Activated CD8-positive, alpha-beta memory T cell treated with anti-CD3 and anti-CD28 coated beads, Interleukin-2, amount 50 U/mL, for 1 hour (primary cell): Measurements from ENCODE around the gene TRIM15.
"Not testable (repeated sequence)": the region's sequence is repeated elsewhere in the genome, so short reads cannot be mapped to it uniquely, and the experiment has no call there.

Experiments used
- DNase-seq: peaks from one replicate; pipeline ENCODE4 v3.0.0-alpha.2; 2020; ENCODE audit errors: extremely low read depth

TRIM15 gene

DNA sequence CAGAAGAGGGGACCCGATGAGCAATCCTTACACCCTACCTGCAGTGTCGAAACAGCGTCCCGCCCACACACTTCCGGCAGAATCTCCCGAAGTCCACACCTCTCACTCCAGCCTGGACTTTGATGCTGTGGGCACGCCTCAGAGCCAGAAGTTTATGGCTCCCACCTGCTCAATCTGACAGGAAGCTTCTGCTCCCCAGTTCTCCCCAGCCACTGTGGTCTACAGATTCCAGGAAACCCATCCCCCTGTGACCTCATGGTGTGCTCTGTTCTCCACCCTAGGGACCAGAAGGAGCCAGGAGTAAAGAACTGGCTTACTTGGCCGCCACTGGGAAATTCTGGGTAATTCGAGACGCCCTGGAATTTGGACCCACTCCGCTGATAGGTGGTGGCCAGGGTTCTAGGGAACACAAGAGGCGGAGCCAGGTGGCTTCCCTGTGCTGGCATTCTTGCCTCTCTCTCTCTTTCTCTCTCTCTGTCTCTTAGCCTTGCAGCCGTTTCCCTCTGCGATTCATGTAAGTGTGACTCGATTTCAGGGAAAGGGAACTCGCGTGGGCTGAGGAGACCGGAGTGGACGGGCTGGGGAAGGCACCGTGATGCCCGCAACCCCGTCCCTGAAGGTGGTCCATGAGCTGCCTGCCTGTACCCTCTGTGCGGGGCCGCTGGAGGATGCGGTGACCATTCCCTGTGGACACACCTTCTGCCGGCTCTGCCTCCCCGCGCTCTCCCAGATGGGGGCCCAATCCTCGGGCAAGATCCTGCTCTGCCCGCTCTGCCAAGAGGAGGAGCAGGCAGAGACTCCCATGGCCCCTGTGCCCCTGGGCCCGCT lies at the start of gene TRIM15:
TSS of gene TRIM15 (plus strand) at position 457 of the 828 bp plus-strand sequence. CDS start at position 596, 139 bp downstream.
- no peak for DNase-seq

DNA sequence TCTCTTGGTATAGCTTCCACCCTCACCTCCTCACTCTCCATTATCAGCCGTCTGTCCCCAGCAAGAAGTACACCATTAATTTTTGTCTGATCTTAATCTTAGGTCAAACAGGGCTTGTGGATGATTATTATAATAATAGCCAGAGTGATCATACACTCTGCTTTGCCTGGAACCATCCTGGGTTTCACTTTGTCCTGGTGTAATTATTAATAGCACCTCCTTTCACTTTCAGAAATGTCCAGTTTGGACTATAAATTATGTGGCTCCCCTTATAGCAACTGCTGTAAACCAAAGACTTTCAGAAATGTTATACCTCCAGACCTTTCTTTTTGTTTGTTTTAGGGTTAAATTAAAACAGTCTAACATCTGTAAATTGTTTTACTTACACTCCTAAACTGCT lies 49.5 kb upstream of the TRIM15 start:
- DNase-seq: no peak

DNA sequence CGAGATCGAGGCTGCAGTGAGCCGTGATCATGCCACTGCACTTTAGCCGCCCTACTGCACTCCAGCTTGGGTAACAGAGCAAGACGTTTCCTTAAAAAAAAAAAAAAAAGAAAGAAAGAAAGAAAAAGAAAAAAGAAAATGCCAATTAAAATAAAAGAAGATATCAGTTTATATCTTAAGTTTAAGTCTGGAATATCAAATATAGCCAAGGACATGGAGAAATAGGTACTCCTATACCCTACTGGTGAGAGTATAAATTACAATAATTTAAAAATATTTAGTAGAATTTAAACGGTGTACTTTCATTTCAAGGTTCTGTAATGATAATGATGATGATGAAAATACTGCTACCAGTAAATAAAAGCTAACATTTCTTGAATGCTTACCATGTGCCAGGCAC lies 46.6 kb upstream of the TRIM15 start:
- DNase-seq: no peak

DNA sequence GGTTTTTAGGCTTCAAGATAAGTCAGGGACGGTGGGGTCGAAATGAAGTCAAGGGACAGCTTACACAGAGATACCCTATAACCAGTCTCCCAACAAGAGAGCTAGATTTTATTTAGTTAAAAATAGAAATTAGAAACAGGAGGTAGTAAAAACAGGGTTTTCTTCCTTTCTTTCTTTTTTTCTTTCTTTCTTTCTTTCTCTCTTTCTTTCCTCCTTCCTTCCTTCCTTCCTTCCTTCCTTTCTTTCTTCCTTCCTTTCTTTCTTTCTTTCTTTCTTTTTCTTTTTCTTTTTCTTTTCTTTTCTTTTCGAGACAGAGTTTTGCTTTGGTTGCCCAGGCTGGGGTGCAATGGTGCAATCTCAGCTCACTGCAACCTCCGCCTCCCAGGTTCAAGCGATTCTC lies 44.7 kb upstream of the TRIM15 start:
- not testable (repeated sequence) for DNase-seq

DNA sequence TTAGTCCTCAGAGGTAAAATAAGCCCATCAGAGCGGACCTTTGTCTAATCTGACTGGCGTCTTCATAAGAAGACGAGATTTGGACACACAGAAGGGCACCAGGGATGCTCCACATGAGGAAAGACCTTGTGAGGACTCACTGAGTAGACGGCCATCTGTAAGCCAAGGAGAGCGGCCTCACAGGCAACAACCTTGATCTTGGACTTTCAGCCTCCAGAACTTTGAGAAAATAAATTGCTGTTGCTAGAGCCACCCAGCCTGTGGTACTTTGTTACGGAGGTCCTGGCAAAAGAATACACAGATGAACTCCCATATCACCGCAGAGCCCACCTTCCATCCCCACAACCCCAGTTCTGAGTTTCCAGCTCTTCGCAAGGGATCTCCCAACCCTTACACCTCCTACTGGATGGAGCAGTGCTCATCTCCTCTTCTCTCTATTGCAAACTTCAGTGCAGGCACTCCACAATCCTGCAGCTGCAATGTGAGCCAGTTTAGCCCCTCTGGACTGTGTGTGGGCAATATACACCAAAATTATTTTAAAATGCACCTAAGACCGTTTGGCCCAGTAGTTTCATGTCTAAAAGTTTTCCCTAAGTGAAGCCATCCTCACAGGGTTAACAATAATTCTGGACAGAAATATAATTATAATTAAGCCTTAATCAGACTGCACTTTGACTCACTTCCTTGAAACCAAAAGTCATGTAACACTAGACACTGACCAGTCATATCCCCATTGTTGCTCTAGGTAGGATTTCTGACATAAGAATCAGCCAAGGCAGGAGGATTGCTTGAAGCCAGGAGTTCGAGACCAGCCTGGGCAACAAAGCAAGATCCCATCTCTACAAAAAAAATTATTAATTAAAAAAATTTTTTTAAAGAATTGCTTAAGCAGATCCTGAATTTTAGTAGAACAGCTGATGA lies 41.6 kb upstream of the TRIM15 start:
- no peak for DNase-seq

DNA sequence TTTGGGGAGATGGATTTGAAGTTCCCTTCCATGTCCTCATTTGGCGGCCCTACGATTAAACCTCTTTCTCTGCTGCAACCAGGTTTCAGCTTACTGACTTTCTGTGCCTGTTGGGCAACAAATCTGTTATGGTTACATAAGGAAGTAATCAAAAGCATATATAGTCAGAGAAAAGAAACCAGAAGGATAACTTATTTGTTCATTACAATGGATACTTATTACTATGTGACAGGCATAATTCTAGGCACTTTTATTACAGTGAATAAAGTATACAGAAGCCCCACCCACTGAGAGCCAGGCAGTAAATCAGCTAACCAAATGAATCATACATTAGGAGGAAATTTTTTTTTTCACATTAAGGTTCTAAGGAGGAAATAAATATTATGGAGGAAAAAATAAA lies 40.8 kb upstream of the TRIM15 start:
- DNase-seq: no peak

DNA sequence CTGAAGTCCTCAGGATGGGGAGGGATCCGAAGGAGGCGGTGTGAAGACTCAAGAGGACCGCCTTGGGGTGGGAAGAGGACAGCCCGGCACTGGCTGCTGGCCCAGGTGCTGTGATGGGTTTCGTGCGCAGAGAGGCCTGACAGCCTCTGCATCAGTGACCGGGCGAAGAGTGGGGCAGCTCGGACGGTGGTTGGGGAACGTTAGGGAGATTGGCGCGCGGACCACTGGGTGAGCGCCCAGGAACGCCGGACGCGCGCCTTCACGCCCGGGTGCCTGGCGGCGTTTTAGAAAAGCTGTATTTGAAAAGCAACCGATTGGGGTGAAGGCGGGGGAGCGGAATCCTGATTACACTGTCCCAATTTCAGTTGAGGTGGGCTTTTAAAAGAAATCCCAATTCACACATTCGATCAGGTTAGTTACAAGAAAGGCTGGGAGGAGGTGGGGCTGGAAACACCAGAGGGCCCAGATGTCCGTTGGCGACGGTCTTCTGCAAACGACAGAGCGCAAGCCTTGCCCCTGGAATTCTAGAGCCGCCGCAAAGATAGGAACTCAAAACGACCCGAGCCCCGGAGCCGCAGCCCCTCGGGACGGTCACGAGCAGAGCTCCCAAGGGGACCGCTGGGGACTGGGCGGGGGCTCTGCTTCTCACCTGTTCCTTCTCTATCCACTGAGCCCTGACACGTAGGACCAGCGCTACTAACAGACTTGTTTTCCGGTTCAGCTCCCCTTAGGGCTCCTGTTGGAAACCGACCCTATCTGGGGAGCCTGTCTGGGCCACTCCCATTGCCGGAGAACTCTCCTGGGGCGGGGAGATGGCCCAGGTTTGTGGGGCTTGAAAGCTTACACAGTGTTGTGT lies 35.9 kb upstream of the TRIM15 start:
- no peak for DNase-seq

DNA sequence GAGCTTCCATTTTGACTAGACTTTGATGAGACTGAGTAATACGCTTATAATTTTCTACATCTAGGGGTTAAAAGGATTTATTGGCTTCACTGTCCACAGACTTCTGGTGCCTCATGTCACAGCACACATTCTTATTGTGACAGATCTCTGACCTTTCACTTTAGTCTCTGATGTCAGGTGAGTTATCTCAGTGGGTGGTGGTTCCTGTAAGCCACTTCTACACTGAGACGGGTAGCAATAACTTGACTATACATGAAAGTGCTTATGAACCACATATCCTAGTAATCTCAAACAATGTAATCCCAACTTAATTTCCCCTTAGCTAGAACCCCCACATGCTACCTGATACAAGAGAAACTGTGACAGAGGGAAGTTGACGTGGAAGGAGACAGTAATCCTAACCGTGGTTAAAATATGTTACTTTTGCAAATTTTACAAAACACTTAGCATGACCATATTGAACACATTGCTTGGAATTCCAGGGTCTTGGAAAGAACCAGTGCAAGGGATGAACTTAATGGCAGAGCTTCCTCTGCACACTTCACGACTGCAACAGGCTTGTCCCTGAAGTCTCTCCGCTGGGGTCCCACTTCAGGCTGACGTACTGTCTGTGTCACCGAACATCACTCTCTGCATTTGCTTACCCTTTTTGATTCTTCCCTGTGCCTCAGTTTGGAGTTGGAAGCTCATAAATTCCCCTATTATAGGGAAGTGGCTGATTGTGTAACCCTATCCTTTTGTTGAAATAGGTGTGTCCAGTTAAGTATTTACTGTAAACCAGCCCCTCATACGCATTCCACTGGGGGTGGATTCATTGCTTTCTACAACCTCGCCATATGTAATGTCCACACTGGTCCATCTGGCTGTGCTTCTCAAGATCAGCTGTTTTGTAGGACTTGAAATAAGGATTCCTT lies 33.8 kb upstream of the TRIM15 start:
- no peak for DNase-seq

DNA sequence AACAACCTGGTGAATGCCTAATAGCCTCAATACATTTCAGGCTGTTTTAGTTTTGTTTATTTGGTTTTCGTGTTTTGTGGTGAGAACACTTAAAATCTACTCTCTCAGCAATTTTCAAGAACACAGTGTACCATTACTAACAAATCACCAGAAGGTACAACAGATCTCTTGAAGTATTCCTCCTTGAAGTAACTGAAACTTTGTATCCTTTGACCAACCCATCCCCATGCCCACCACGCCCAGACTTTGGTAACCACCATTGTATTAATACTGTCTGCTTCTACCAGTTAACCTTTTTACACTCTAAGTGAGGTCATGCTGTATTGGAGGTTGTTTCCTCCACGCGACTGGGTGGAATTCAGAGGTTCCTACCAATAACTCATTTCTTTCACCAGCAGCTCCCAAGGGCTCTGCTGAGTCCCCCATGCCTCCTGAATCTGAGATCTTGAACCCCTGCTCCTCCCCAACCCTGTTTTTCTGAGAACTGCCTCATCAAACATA lies 33.1 kb upstream of the TRIM15 start:
- no peak for DNase-seq

DNA sequence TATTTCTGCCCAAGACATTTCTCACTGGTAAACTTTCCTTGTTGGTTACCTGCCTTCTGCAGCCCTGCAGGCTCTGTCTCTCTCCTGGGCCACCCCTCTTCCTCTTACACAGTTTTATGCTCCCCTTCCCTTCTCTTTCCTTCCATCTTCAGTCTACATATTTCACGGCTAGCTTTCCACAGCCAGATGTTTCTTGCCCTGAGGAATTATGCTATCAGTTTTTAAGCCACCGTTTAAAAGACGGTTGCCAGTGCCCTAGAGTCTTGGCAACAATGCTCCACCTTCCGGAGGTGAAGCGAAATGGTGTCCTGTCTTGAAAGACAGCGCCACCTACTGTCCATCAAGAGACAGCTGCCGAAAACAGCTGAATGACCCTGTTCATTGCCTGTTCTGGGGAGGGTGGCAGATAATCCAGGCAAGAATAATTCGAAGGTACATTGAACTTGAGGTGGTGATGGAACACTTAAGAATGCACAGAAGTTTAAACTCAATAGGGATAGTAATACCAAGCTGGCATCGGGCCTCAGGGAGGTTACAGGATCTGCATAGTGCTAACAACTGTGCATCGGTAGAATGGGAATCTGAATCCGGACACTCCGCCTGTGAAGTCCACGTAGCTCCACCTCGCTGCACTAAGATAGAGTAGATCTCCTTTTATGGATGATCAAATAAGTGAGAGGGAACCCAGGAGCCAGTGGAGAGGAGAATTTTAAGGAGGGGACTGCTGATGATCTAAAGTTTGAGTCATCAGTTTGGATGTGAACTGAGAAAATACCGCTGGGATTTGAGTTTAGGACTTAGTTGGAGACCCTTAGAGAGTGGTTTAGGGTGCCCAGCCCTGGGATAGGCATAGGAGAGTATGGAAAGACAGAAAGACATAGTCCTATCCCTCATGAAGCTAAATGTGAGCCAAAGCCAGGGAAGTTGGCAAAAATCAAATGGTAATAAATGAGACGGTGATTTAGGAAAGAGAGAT lies 32.2 kb upstream of the TRIM15 start:
- DNase-seq: peak; percentile 44

DNA sequence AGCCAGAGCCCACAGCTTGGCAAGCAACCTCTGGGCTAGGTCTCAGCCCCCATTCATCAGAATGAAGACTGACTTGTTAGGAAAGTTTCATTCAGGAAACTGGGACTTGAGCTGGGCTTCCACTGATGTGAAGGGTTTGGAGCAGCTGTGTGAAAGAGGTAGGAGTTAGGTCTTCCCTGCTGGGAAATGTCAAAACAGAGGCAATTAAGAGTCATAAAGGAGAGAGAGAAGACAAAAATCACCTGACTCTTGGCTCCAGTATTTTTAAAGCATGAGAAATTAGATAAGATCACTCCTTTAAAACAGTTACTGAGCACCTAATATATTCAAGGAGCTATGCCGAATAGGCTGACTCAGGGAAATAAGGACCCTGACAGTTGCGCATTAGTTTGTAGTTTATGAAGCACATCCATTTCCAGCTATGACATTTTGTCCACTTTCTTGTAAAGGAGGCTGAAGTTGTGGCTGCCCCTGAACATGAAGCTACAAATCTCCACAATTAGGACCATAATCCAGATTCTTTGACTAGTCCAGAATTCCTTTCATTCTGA lies 31.3 kb upstream of the TRIM15 start:
- no peak for DNase-seq

DNA sequence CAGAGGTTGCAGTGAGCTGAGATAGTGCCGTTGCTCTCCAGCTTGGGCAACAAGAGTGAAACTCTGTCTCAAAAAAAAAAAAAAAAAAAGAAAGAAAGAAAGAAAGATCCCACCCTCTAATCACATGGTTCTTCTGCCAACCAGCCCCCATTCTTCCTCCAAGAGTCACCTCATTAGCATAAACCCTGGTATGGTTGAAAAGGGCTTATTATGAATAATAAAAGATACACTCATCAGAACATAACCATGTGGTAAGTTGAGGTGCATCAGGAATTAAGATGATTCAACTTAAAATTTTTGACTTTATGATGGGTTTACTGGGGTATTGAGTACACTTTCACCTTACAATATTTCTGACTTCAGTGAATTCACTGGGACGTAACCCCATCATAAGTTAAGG lies 28.2 kb upstream of the TRIM15 start:
- DNase-seq: no peak

DNA sequence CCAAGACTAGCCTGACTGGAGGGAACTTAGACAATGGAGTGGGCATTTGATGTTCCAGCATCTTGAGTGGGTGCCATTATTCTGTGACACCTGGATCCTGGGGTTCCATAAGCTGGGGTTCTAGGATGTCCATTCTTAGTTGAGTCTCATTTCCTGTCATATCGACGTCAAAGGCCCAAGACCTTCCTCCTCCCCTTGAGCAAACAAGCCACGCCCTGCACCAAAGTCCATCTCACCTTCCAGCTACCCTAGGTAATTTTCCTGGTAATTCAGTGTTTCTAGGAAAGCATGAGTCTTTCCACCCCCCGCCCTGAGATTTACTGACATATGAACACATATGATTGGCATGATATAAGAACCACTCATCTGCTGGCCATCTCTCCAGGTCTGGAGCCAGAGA lies 27.6 kb upstream of the TRIM15 start, which contains the start of gene TRIM40:
TSS of gene TRIM40 (plus strand) at position 384 of the 400 bp plus-strand sequence. CDS start 897 bp downstream, outside the sequence.
- DNase-seq: no peak

DNA sequence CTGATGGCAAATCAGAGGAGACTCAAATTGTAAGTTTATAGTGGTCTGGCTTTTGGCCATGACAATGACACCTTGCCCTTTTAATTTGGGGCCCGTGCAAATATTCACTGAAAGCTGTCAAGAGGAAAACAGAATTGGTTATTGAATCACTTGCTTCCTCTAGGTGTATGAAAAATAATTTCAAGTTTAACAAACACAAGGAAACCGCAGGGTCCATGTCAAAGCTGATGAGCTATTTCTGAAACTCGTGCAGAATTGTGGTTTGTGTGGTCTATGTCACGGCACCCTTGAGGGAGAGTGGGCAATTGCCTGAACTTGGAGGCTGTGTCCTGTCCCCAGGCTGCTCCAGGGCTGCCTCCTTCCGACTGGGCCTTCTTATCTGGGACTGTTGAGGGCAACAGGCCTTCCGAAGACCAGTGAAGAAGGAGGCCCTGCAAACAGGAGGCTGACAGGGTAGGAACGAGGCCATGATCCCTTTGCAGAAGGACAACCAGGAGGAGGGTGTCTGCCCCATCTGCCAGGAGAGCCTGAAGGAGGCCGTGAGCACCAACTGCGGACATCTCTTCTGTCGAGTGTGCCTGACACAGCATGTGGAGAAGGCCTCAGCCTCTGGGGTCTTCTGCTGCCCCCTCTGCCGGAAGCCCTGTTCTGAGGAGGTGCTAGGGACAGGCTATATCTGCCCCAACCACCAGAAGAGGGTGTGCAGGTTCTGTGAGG lies 26.6 kb upstream of the TRIM15 start:
- no peak for DNase-seq

DNA sequence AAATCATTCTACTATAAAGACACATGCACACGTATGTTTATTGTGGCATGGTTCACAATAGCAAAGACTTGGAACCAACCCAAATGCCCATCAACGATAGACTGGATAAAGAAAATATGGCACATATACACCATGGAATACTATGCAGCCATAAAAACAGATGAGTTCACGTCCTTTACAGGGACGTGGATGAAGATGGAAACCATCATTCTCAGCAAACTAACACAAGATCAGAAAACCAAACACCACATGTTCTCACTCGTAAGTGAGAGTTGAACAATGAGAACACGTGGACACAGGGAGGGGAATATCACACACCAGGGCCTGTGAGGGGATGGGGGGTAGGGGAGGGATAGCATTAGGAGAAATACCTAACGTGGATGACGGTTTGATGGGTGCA lies 23.1 kb upstream of the TRIM15 start:
- not testable (repeated sequence) for DNase-seq

DNA sequence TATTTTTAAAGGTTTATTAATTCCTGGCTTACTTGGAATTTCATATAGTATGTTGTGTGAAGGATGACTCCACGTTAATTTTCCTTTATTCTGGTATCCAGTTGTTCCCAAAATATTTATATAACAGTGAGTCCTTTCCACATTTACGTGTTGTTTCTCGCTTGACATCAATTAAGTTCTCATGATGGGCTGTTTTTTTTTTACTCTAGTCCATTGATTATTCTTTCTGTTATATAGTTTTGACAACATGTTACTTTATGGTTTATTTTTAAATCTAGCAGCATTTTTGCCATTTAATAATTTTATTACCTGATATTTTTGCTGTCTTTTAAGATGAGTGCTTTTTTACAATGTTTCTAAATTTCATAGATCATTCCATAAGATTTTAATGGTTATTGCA lies 20.7 kb upstream of the TRIM15 start:
- DNase-seq: no peak

DNA sequence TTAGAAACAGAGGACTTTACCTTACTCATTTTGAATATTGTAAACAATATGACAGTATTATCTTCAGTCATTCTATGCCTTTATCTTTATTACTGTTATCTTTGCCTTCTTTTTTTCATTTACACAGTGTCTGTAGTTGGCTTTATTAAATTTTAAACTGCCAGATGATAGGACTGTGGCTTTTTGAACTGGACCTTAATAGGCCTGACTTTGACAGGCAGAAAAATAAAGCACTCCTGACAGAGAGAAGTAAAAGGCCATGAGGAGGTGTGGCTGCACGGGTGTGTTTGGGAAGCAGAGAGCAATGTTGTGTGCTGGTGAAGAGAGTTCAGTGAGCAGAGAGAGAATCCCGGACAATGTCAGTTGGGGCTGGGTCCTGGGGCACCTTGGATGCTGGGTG lies 19.6 kb upstream of the TRIM15 start:
- no peak for DNase-seq

DNA sequence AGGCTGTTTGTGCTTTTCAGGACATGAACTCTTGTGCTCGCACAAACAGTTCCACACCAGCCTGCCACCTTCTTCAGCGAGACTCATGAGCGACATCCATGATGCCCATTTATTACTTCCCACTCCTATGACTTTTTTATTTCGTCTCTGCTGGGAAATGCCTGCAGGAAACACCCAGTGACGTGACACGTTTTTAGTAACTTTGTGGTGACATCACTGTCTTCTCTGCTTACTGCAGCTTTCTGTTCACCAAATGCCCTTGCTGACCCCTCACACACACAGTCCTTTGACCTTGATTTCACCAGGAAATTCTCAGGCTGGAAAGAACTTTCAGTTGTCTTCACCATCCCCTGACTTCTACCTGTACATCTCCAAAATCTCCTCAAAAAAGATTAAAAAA lies 18.5 kb upstream of the TRIM15 start:
- DNase-seq: no peak
